Kidney (tissue), 14 donors: Measurements from ENCODE around the gene MECR. TPM values are rescaled to one million over a fixed set of nuclear protein-coding genes. Genes with fewer than 3 reads are reported as not detected.

ENCODE experiments used
- DNase-seq, 5 donors: peaks; one replicate each; pipeline ENCODE4 v3.0.0-alpha.2; 2013 to 2020
- FAIRE-seq: peaks from 2 replicates; lab custom pipeline; 2012; peaks lifted over from hg19 to GRCh38; lab: Jason Lieb, UNC
- H3K27ac ChIP-seq, 2 donors: one replicate each; pipeline ENCODE4 v1.7.0; 2013; ENCODE audit warnings: low read depth in 2 of 2, low read length in 2 of 2, inconsistent platforms in 1 of 2
- H3K27me3 ChIP-seq: one replicate; pipeline ENCODE4 v1.7.1; 2013; ENCODE audit warnings: low read length, inconsistent platforms; ENCODE audit not compliant: control insufficient read depth, insufficient read depth
- H3K36me3 ChIP-seq, 3 donors: one replicate each; pipeline versions ENCODE4 v1.7.0 to v1.7.1; 2013; ENCODE audit warnings: low read length in 3 of 3, control low read depth in 1 of 3, inconsistent platforms in 1 of 3; ENCODE audit not compliant: insufficient read depth in 3 of 3, control insufficient read depth in 2 of 3
- H3K4me1 ChIP-seq, 3 donors: one replicate each; pipeline versions ENCODE4 v1.7.0 to v1.7.1; 2013; ENCODE audit warnings: low read length in 3 of 3, inconsistent platforms in 1 of 3, low read depth in 1 of 3; ENCODE audit not compliant: control insufficient read depth in 2 of 3, insufficient read depth in 2 of 3
- H3K4me3 ChIP-seq, 3 donors: one replicate each; pipeline versions ENCODE4 v1.7.0 to v1.8.1; 2013; ENCODE audit warnings: low read length in 3 of 3, control low read depth in 1 of 3, inconsistent platforms in 1 of 3
- H3K9ac ChIP-seq, 3 donors: one replicate each; pipeline versions ENCODE4 v1.7.0 to v1.7.1; 2013; ENCODE audit warnings: low read length in 3 of 3, control low read depth in 1 of 3, inconsistent platforms in 1 of 3
- H3K9me3 ChIP-seq, 3 donors: one replicate each; pipeline versions ENCODE4 v1.7.0 to v1.7.1; 2013; ENCODE audit warnings: low read length in 3 of 3, control low read depth in 1 of 3, inconsistent platforms in 1 of 3; ENCODE audit not compliant: control insufficient read depth in 2 of 3, insufficient read depth in 1 of 3
- CTCF ChIP-seq: IDR thresholded peaks from 3 replicates; pipeline ENCODE4 v1.5.1; 2012; ENCODE audit warnings: mild to moderate bottlenecking, moderate library complexity, borderline replicate concordance; ENCODE audit not compliant: insufficient read depth; ENCODE audit errors: extremely low read depth
- intact Hi-C: fragments of 100-400 bp; cut with DNase I; formaldehyde crosslinking; loops from one replicate; pipeline ENCODE4 v1.11.1; 2022
- polyA plus RNA-seq: library from polyadenylated mRNA; stranded (reverse); fragments of 350-450 nt; fragmentation: Illumina TruSeq; extraction: RNeasy Lipid Tissue Mini Kit (QIAGEN cat#74804); gene quantifications from one replicate; pipeline ENCODE4 v1.2.3, GENCODE V29; 2014; ENCODE audit warnings: low read depth, low replicate concordance; ENCODE audit not compliant: insufficient read depth
- total RNA-seq: library from RNA; stranded (reverse); fragmentation: NEBNext Ultra II Directional; extraction: Animal tissue kit (Norgen Biotek cat#: 25700); gene quantifications from one replicate; pipeline ENCODE4 v1.2.1, GENCODE V29; 2021
- donor health status: control.
- donor health status: control.
- donor health status: control.
- donor health status: control.
- donor health status: control.
- donor health status: DM: yes; HTN: yes; CAD: no.
- donor health status: Normal renal cell carcinoma (clear cell type).

MECR gene
- total and polyA plus RNA-seq, 2 donors from 2014 or later, result 27.7 to 42.6 TPM

GRCh38 chr1:29267321-29268070 is 36.8 kb upstream of the MECR start:
- FAIRE-seq (no peak), DNase-seq (peak in 3 of 5 donors; percentile 51 to 63 (median 56))
- H3K36me3 ChIP-seq, result no peaks in the 10 kb centered on the region
- H3K27ac ChIP-seq, result no peak overlapping the region
- TF ChIP-seq CTCF, result no peak
- H3K4me3 ChIP-seq, result no peak overlapping the region
- intact Hi-C loops, result no loop called here
- H3K4me1 ChIP-seq, result no peaks in the 10 kb centered on the region
- H3K9me3 ChIP-seq, result no peaks in the 10 kb centered on the region
- no peak overlapping the region for H3K9ac ChIP-seq
- H3K27me3 ChIP-seq, result no peaks in the 10 kb centered on the region

GRCh38 chr1:29266912-29267311 is 36.2 kb upstream of the MECR start:
- Histone ChIP-seq H3K27me3 (no peaks in the 10 kb centered on the region), H3K9ac (no peak overlapping the region), H3K36me3 (no peaks in the 10 kb centered on the region), H3K27ac (no peak overlapping the region), H3K9me3 (no peaks in the 10 kb centered on the region), H3K4me1 (no peaks in the 10 kb centered on the region), H3K4me3 (no peak overlapping the region)
- no peak for TF ChIP-seq CTCF
- DNase-seq, result no peak
- no peak for FAIRE-seq
- intact Hi-C loops, result no loop called here

- Histone ChIP-seq H3K9ac (no peak overlapping the region), H3K36me3 (no peaks in the 10 kb centered on the region), H3K27me3 (peaks cover 4% of the 10 kb centered on the region), H3K4me3 (no peak overlapping the region), H3K9me3 (no peaks in the 10 kb centered on the region), H3K27ac (no peak overlapping the region), H3K4me1 (no peaks in the 10 kb centered on the region)
- no peak for DNase-seq
- intact Hi-C loops, result no loop called here
- TF ChIP-seq CTCF, result no peak
- FAIRE-seq, result no peak
These were observed 34.1 kb upstream of the MECR start for GRCh38 chr1:29264773-29265389.
